Raji (cell line): Measurements from ENCODE around the gene CCDC117.
A peak's percentile ranks its signal among the peaks of the same experiment; 100 is the strongest.

Source experiments
- POLR2A ChIP-seq: IDR thresholded peaks from 2 replicates; pipeline ENCODE4 v1.6.1; 2011; ENCODE audit warnings: low read depth, low read length, control low read depth; ENCODE audit not compliant: insufficient read depth

CCDC117 gene

GRCh38 chr22:28761449-28761755, 11.1 kb upstream of the CCDC117 start:
- no peak for TF ChIP-seq POLR2A

- no peak for TF ChIP-seq POLR2A
Observed at GRCh38 chr22:28766628-28767027, 5.9 kb upstream of the CCDC117 start.

- TF ChIP-seq POLR2A = no peak
Observed at GRCh38 chr22:28768701-28769393, 3.6 kb upstream of the CCDC117 start.

GRCh38 chr22:28769394-28770085, 3.0 kb upstream of the CCDC117 start:
- TF ChIP-seq POLR2A = no peak

GRCh38 chr22:28771195-28771791, 1.2 kb upstream of the CCDC117 start:
- no peak for TF ChIP-seq POLR2A

GRCh38 chr22:28773461-28773867, 969 bp downstream of the CCDC117 start:
- TF ChIP-seq POLR2A = no peak

GRCh38 chr22:28774378-28774777, 1.9 kb downstream of the CCDC117 start:
- no peak for TF ChIP-seq POLR2A

- no peak for TF ChIP-seq POLR2A
Observed at GRCh38 chr22:28779833-28780232, 7.3 kb downstream of the CCDC117 start.

GRCh38 chr22:28780296-28780695, 7.8 kb downstream of the CCDC117 start:
- no peak for TF ChIP-seq POLR2A

- no peak for TF ChIP-seq POLR2A
Observed at GRCh38 chr22:28783786-28784671, 11.5 kb downstream of the CCDC117 start.

- no peak for TF ChIP-seq POLR2A
Observed at GRCh38 chr22:28788601-28789000, 16.1 kb downstream of the CCDC117 start.

- no peak for TF ChIP-seq POLR2A
Observed at GRCh38 chr22:28791124-28791523, 18.6 kb downstream of the CCDC117 start.

GRCh38 chr22:28791841-28792490, 19.5 kb downstream of the CCDC117 start:
- TF ChIP-seq POLR2A = peak; percentile 10; the same call in 1 of the 2 replicates

- TF ChIP-seq POLR2A = no peak
Observed at GRCh38 chr22:28792491-28793383, 20.2 kb downstream of the CCDC117 start.

GRCh38 chr22:28793976-28794584, 21.6 kb downstream of the CCDC117 start:
- no peak for TF ChIP-seq POLR2A
